ENCODE measurements around the gene AMN.
"Not testable (repeated sequence)": the region's sequence is repeated elsewhere in the genome, so short reads cannot be mapped to it uniquely, and the experiment has no call there.

Gene AMN

DNA sequence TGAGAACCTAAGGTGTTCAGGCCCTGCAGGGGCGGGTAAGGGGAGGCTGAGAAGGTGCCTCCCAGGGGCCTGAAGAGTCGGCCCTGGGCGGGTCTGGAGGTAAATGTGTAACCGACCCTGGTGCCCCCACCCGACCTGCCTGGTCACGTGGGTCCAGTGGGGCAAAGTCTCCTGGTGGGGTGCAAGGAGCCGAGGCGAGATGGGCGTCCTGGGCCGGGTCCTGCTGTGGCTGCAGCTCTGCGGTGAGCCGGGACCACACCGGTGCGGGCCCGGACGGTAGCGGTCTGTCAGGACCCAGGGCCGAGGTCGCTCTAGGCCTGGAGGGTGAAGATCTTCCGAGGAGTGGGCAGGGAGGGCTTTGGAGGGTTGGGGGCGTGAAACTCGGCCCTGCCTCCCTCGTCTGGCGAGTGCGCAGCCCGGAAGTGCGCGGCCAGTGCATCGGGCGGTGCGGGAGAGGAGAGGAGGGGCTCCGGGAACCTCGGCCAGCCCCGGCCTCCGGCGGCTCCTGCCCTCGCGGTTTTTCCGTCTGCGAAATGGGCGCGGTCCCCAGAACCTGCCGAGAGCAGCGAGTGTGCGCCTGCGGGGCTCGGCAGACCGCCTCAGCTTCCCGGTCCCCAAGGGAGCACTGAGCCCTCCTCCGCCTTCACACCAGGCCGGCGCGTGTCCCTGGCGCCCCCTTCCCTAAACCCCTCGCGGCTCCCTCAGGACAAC, at the start of gene AMN:
Gene AMN, plus strand, starts transcription at position 174 of the 711 bp plus-strand sequence. Its CDS starts 26 bp downstream, at position 200.
- DNase-seq: no peak

DNA sequence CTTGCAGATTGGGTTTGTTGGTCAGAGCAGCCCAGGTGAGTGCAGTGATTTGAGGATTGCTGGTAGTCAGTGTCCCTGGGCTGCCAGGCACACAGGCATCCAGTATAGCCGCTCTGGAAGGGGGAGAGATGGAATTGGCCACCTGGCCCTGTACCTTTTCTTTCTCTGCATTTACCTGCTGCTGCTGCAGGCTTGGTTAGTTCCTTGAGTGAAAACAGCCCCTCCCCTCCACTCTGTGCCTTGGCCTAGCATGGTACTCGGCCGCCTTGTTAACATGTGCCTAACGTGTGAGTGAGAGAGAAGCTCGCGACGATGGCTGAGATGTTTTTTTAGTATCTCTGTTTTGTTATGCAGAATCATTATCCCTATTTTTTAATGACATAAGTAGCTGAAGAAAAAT, 49.3 kb upstream of the AMN start:
- DNase-seq: no peak

DNA sequence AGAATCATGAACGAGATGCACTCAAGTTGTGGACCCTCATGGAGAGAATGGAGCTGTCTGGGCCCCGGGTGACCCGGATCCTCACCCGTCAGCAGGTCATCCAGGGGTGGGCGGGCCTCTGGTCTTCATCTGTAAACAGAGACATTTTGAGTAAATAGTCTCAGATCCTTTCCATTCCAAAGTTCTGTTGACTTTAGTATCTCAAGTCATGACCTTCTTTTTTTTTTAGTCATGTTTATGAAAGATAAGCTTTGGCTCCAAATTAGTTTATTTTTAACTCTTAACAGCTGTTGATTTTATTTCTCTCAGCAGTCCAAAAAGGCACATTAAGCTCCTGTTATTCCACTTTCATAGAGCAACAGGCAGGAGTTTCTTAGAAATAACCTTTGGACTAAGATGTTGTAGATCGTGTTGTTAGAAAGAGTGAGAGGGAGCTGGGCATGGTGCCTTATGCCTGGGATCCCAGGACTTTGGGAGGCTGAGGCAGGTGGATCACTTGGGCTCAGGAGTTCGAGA, 48.9 kb upstream of the AMN start:
- DNase-seq: no peak

DNA sequence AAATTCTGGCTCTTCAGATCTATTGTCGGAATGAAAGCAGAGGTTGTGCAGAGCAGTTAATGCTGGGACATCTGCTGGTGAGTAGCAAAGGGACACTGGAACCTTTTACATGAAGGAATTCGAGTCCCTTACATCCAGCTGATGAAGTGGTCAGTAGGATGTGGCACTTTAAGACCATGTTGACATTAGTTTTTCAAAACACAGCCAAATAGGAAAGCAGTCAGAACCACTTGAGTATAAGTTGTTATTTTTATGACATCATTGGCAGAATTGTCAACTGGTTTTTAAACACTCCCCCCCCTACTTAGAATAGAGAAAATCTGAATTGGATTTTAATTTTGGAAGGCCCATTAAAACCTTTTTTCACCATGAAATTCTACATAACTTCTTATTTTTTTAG, 46.8 kb upstream of the AMN start:
- DNase-seq: no peak

DNA sequence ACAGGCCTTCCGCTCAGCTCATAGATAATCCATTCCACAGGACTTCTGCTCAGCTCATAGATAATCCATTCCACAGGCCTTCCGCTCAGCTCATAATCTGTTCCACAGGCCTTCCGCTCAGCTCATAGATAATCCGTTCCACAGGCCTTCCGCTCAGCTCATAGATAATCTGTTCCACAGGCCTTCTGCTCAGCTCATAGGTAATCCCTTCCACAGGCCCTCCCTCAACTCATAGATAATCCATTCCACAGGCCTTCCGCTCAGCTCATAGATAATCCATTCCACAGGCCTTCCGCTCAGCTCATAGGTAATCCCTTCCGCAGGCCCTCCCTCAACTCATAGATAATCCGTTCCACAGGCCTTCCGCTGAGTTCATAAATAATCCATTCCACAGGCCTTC, 45.0 kb upstream of the AMN start:
- DNase-seq: not testable (repeated sequence)

DNA sequence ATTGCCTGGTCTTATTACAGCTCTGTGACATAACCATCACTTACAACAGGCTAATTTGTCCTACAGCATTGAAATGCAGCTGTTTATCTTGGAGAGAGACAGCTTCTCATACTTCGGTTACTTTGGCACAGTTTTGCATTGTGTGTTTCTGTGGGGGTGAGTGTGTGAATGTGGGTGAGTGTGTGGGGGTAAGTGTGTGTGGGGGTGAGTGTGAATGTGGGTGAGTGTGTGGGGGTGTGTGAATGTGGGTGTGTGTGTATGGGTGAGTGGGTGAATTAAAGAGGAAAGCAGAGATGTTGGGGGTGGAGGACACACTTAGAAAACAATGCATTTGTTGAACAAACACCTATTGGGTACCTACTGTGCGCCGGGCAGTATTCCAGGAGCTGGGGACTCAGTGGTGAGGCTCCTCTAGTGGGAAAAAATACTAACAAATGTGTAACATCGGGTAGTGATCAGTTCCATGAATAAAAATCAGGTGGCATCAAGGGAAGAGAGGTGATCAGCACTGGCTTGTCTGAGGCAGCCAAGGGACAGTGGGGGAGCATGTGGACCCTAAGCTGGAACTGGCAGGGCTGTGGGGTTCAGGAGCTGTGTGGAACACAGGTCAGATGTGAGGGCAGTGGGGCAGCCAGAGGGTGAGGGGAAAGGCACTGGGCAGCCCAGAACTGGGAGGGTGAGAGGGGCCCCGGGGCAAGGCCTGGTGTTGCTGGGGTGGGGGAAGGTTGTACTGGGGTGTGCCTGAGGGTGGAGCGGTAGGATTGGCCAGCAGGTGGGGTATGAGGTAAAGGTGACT, 44.1 kb upstream of the AMN start:
- DNase-seq: no peak

DNA sequence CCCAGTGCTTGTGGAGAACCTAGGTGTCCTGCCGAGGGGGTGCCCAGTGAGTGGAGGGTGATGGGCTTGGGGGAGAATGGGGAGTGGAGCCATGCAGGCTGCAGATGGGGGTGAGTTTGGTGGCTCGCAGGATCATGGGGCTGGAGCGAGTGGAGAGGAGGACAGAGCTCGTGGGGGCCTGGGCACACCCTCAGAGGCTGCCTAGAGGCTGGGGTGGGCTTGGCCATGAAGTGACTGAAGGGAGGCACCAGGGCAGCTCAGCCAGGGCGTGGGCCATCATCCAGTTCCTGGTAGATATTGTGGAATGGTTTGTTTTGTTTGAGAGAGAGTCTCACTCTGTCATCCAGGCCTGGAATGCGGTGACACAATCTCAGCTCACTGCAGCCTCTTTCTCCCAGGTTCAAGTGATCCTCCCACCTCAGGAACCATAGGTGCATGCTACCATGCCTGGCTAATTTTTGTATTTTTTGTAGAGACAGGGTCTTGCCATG, 43.4 kb upstream of the AMN start:
- DNase-seq: no peak

DNA sequence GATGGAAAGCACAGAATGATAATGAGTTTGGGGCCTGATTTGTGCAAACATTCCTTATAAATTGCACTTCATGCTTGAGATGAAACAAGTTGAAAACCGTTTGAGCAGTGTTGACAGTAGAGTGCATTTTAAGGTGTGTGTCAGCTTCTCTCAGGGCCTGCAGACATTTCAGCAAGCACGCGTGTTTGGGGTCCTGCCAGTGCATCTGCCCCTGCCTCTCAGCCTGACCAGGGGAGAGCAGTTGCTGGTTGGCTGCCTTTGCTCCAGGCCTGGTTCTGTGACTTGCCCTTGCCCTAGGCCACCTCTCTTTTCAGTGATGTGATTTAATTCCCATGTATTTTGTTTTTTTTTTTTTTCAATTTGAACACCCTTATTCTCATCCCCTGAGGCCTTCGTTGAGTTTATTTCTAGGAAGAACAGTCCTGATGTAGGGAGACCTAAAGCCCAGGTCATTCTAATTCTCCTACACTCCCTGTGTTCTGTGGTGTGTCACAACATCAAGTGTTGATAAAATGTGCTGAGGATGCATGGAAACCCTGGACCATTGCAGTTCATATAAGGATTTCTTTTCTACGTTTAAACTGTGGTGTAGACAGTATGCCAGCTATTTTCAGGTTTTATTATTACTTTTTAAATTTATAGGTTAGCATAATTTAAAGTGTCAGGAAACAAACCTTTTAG, 40.1 kb upstream of the AMN start:
- DNase-seq: no peak

DNA sequence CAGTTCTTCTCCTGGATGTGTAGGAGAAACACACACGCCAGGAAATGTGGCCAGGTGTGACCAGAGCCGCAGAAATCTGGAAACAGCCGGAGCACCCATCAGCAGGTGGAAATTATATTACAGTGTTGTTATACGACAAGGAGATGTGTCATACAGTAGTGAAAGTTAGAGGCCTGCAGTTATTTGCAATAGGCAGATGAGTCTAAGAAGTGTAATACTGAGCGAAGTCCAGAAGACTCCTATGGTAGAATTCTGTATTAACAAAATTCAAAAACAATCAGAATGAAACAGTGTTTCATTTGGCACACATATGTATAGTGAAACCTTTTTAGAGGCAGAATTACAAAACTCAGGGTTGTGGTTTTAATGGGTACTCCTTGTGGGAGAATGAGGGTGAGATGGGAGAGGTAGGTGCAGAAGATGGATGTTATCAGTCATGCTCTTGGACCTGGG, 39.3 kb upstream of the AMN start:
- no peak for DNase-seq

DNA sequence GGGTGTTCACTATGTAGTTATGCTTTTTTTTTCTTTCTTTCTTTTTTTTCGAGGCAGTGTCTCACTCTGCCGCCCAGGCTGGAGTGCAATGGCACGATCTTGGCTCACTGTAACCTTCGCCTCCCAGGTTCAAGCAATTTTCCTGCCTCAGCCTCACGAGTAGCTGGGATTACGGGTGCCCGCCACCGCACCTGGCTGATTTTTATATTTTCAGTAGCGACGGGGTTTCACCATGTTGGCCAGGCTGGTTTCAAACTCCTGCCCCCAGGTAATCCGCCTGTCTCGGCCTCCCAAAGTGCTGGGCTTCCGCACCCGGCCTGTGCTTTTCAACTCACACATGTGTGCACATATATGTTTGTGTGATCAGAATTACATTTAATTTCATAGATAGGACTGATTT, 38.9 kb upstream of the AMN start:
- no peak for DNase-seq

DNA sequence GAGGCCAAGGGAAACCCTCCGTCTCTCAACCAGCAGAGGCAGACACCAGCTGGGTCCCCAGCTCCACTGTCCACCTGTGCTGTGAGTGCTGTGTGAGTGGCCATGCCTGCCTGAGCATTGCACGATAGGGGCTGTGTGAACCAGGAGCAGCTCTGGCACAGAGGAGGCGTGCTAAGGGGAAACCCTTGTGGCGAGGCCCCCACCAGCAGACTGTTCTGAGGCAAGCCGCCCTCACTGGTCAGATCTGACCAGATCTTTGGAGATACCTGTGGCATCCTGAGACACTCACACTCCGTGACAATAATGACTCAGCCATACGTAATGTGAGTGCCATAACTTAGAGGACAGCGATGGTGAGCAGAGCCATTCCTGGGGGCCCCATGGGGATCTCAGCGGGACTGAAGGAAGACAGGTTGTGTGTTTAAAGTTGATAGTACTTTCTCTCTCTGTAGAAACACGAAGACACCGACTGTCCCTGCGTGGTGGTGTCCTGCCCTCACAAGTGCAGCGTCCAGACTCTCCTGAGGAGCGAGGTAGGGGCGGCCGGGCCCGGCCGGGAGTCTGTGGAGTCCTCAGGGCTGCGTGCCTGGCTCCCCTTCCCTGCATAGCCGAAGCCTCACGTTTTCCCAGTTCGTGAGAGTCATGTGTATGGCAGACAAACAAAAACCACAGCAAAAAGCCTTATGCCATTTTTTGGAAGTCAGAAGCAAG, 36.6 kb upstream of the AMN start:
- no peak for DNase-seq

DNA sequence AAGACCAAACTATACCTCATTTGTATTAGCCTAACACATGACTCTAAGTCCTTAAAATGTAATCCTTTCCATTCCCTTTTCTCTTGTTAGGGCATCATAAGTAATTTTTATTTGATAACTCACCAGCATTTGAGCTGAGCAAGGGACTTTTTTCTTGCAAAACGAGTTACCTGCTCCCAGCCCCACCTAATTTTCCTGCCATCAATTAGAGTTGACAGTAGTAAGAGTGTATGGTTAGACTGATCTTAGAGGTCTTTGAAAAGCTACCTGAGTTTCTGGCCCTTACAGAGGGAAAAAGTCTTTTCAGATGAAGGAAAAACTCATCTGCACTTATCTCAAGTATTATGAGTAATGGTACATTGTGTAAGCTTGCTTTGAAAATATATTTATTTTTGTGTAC, 33.7 kb upstream of the AMN start:
- DNase-seq: no peak

DNA sequence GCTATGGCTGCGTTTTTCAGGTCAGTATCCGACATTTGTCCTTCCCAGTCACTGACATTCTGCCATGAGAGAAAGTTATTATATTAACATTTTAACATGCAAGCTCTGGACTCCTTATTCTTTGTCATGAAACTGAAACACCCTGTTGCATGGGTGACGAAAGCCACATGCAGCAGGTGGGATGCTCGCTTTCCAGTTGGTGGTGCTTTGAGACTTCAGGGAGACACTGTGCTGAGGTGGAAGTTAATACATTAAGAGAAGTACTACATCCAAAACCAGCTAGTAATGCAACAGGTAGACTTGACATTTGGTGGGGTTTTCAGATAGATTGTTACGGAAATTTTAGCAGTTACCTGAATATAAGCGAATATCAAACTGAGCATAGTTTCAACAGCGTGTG, 32.8 kb upstream of the AMN start:
- no peak for DNase-seq

DNA sequence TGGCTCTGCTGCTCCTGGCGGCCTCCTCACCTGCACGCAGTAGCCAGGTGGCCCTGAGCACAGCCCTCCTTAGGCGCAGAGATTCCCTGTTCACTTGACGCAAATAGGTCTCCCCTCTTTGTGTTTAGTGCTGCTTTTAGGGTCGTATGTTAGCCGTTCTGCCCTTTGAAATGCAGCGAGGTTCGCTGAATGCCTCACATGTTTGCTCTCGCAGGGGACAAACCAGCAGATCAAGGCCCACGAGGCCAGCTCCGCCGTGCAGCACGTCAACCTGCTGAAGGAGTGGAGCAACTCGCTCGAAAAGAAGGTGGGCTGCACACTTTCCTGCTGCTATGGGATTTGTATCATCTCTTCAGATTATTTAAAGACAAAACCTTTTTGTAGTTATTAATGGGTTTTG, 31.4 kb upstream of the AMN start:
- no peak for DNase-seq

DNA sequence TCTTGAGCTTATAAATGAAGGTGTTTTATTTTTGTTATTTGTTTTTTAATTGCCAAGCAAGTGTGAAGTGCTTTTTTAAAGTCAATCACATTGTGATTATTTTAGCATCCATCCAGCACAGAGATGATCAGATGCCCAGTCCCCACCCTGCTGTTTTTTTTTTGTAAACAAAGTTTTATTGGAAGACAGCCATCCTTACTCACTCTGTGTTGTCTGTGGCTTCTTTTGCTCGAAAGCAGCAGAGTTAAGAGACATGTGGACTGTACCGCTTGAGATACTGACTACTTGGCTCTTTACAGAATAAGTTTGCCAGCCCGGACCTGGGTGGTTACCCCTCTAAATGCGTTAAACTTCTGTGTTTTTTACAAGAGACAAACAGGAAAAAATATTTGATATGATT, 30.9 kb upstream of the AMN start:
- DNase-seq: peak; percentile 28

DNA sequence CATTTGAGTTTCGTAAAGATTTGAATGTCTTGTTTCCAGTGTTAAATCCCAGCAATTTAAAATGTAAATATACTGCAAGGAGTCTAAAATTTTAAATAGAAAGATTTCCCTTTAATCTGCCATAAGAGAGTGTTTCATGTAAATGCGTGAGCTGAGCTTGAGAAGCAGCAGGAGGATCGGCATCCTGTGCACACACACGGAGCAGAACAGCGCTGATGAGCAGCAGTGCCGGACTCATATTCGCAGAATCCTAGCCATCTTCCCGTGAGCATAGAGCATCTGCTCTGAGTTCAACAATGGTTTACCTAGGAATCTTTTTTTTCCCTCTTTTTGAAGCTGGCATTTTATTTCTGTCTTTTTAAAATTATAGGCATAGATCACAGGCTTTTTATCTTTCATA, 29.8 kb upstream of the AMN start:
- no peak for DNase-seq

DNA sequence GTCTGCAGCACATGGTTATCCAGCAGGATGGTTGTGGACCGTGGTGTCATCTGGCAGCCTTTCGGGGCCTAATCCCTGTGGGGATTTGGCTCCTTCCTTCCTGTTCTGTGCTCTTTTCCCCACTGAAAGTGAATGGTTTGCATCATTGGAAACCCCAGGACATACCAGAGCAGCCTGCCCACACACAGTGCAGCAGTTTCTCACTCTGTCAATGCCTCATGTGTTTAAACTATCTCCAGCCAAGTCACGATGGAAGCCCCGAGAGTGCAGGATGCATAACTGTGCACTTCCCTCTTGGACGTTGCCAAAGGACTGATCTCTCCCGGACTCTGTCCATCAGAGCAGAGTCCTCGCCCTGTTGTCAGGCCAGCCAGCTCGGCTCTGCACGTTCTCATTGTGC, 29.0 kb upstream of the AMN start:
- DNase-seq: peak; percentile 92

DNA sequence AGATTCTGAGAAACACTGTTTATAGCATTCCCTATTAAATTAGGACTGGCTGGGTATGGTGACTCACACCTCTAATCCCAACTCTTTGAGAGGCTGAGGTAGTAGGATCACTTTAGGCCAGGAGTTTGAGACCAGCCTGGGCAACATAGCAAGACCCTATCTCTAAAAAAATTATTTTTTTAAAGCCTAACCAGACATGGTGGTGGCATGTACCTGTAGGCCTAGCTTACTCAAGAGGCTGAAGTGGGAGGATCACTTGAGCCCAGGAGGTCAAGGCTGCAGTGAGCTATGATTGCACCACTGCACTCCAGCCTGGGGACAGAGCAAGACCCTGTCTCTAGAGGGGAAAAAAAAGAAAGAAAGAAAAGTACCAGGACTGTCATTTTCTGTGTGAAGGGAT, 25.7 kb upstream of the AMN start:
- DNase-seq: not testable (repeated sequence)

DNA sequence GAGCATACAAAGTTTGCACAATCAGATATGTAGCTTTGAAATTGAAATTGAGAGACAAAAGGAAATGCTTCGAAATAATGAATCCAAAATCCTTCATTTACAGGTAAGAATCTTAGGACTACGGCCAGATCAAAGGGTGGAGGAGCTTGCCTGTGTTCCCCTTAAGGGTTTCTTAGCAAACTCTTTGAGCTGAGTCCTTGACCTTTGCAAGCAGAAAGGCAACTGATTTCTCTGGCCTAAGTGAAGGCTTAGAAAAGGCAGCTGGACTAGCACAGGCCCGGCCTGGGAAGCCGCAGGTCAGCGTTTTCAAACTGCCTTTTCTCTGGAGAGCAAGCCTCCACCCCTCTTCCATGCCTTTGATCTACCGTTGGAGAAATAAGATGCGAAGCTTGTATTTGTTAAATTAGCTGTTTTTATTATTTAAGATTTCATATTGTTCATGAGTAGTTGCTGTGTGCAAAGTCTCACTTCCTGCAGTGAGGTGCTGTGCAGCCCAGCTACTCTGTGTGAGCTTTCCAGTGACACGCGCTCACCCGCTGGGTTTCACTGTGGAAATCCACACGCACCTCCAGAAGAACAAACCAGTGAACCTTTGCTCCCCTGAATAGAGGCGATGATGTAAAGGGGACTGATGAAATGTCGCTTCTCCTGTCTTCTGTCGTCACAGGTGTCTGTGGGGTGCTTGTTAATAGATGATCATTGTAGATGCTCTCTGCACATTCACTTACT, 25.0 kb upstream of the AMN start:
- no peak for DNase-seq

DNA sequence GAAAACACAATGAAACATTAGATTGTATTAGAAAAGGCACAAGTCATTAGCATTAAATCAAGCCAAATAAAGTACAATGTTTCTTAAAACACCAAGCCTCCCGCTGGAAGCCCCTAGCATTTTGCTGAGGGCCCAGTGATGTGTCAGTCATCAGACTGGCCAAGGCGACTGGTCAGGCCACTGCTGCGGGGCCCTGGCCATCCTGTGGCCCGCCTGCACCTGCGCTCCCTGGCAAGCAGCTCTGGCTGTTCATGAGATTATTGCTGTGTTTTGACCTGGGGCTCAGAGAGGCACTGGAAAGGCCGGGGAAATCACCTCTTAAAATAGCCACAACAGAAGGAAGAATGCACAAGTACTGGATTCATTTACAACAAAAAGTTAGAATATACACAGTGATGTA, 24.2 kb upstream of the AMN start:
- no peak for DNase-seq

DNA sequence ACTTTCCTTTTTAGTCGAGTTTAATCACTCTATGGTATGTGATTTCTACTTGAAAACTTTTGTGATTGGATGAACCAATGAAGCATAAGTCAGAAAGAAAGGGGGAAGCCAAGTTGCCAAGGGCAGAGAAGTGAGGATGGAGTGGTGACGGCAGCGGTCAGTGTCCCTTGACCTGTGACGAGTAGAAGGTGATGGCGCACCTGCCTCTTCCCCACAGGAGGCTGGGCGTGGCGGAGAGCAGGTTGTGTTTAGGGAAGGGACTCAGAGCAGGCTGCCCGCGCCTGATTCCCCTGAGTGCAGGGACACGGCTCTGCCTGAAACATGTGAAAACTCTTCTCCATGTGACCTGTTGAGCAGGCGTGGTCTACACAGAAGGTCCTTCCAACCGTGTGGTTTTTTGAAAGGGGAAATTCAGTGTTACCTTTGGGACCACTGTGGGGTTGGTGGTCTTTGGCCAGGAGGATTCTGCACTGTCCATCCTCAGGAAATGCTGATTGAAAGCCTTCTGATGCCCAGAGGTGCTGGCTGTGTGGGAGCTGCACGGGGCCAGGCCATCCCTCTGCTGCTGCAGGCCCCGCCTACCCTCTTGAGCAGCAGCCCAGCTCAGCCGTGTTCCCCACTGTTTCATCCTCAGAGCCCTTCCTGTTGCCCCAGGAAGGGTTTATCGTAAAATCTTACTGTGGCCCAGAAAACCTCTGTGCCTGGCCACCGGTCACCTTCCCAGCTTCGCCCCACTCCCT, 23.5 kb upstream of the AMN start:
- DNase-seq: no peak

All from fibroblast of skin of right biceps (primary cell).